HEK293T (cell line): Measurements from ENCODE around the gene LTA4H.

Experiments used
- FOXA1 ChIP-seq: fragments of 450-650 bp; IDR thresholded peaks from 2 replicates; pipeline ENCODE4 v1.6.1; 2016; ENCODE audit warnings: mild to moderate bottlenecking
- HDGF ChIP-seq: fragments of 450-650 bp; IDR thresholded peaks from 2 replicates; pipeline ENCODE4 v1.6.1; 2017; ENCODE audit warnings: antibody characterized with exemption, borderline replicate concordance
- NFRKB ChIP-seq: fragments of 450-650 bp; IDR thresholded peaks from 2 replicates; pipeline ENCODE4 v1.6.1; 2016; ENCODE audit warnings: mild to moderate bottlenecking, moderate library complexity
- SP1 ChIP-seq: fragments of 450-650 bp; IDR thresholded peaks from 2 replicates; pipeline ENCODE4 v1.6.1; 2017
- SUZ12 ChIP-seq: fragments of 450-650 bp; IDR thresholded peaks from 2 replicates; pipeline ENCODE4 v1.6.1; 2016; ENCODE audit warnings: mild to moderate bottlenecking
- TARDBP ChIP-seq: fragments of 450-650 bp; IDR thresholded peaks from 2 replicates; pipeline ENCODE4 v1.6.1; 2016
- ZNF384 ChIP-seq: fragments of 450-650 bp; IDR thresholded peaks from 2 replicates; pipeline ENCODE4 v1.6.1; 2016
- TF ChIP-seq, protein P1 (sequence below): fragments of 450-650 bp; IDR thresholded peaks from 2 replicates; pipeline ENCODE4 v1.6.1; 2016

DNA sequence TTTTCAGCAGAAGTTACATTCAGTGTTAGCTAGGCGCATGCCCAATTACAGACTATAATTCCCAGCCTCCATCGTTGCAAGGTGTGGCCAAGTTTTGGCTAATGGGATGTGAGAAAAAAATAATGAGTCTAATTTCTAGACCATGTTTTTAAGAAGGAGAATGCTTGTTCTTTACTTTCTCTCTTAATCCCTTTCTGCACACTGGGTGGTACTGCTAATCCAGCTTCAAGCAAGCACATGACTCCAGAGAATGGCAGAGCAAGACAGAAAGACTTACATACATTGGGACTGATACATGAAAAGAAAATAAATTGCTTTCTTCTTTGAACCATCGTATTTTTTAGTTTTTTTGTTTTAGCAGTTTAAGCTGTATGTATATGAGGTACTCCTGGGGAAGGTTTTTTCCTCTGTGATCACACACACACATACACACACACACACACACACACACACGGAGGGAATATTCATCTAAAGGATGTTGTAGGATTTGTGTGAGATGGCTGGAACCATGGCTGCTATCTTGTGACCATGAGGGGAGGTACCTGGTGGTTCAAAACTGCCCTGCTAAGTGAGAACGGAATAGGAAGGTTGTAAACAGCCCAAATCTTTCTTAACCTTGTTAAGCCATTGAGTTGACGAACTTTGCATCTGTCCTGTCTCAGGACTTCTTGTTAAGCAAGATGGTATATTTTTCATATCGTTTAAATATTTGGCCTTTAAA is 34.3 kb upstream of the LTA4H start:
- TF ChIP-seq SUZ12 (no peak), NFRKB (no peak), TARDBP (no peak), ZNF384 (no peak), HDGF (no peak), FOXA1 (no peak), SP1 (no peak)
- TF ChIP-seq, protein P1, sequence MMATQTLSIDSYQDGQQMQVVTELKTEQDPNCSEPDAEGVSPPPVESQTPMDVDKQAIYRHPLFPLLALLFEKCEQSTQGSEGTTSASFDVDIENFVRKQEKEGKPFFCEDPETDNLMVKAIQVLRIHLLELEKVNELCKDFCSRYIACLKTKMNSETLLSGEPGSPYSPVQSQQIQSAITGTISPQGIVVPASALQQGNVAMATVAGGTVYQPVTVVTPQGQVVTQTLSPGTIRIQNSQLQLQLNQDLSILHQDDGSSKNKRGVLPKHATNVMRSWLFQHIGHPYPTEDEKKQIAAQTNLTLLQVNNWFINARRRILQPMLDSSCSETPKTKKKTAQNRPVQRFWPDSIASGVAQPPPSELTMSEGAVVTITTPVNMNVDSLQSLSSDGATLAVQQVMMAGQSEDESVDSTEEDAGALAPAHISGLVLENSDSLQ: no peak
